HG03354 (cell line): ENCODE measurements around the gene CASQ1.

Experiments used
- ATAC-seq: cut with Tn5 transposase; IDR thresholded peaks from one replicate; pipeline ENCODE4 v1.9.1; 2021; ENCODE audit warnings: mild to moderate bottlenecking; ENCODE audit not compliant: unreplicated experiment, poor library complexity, severe bottlenecking

The CASQ1 gene

GRCh38 chr1:160220301-160220700, 29.9 kb downstream of the CASQ1 start:
- ATAC-seq: no peak

GRCh38 chr1:160221089-160221488, 30.7 kb downstream of the CASQ1 start:
- ATAC-seq: no peak

GRCh38 chr1:160222546-160222945, 32.2 kb downstream of the CASQ1 start:
- ATAC-seq: no peak

GRCh38 chr1:160224606-160225005, 34.2 kb downstream of the CASQ1 start:
- ATAC-seq: no peak

GRCh38 chr1:160225345-160225744, 35.0 kb downstream of the CASQ1 start:
- no peak for ATAC-seq

GRCh38 chr1:160226623-160227022, 36.2 kb downstream of the CASQ1 start:
- ATAC-seq: no peak

- ATAC-seq: no peak
Observed at GRCh38 chr1:160227034-160227433, 36.7 kb downstream of the CASQ1 start.

- ATAC-seq: no peak
Observed at GRCh38 chr1:160227561-160227960, 37.2 kb downstream of the CASQ1 start.

- no peak for ATAC-seq
Observed at GRCh38 chr1:160228431-160228830, 38.1 kb downstream of the CASQ1 start.

- no peak for ATAC-seq
Observed at GRCh38 chr1:160232911-160233310, 42.5 kb downstream of the CASQ1 start.

- no peak for ATAC-seq
Observed at GRCh38 chr1:160236806-160237205, 46.4 kb downstream of the CASQ1 start.

GRCh38 chr1:160237558-160237957, 47.2 kb downstream of the CASQ1 start:
- ATAC-seq: no peak

GRCh38 chr1:160238408-160238807, 48.0 kb downstream of the CASQ1 start:
- ATAC-seq: no peak

GRCh38 chr1:160239582-160240299, 49.4 kb downstream of the CASQ1 start:
- ATAC-seq: no peak

GRCh38 chr1:160243767-160244166, 53.4 kb downstream of the CASQ1 start:
- ATAC-seq: no peak

- ATAC-seq: no peak
Observed at GRCh38 chr1:160244209-160244608, 53.8 kb downstream of the CASQ1 start.

- ATAC-seq: no peak
Observed at GRCh38 chr1:160245434-160245833, 55.1 kb downstream of the CASQ1 start.

GRCh38 chr1:160247053-160247452, 56.7 kb downstream of the CASQ1 start:
- no peak for ATAC-seq

GRCh38 chr1:160251011-160251410, 60.6 kb downstream of the CASQ1 start:
- no peak for ATAC-seq
